Panc1 (cell line): ENCODE results near the gene PLD1. TPM values are rescaled to one million over a fixed set of nuclear protein-coding genes. Genes with fewer than 3 reads are reported as not detected.

Source experiments
- ATAC-seq: fragments of 200-7000 bp; cut with Tn5 transposase; 2 replicates; pipeline ENCODE4 v1.9.1; 2020; ENCODE audit warnings: mild to moderate bottlenecking, moderate library complexity
- BruUV-seq: library from RNA; stranded (reverse); fragments of 400-500 nt; replicated peaks from 2 replicates; lab custom pipeline; 2021; lab: Mats Ljungman, UMichigan
- CTCF ChIA-PET: fragments of 300-600 bp; sonication (Branson Sonifier 250); formaldehyde crosslinking; loops from one replicate; lab custom pipeline; 2022; ENCODE audit warnings: antibody characterized with exemption; lab: Charles Lee
- POLR2A ChIA-PET: fragments of 300-600 bp; sonication (Branson Sonifier 250); formaldehyde crosslinking; loops from one replicate; lab custom pipeline; 2022; ENCODE audit warnings: antibody characterized with exemption; lab: Charles Lee
- DNase-seq: peaks from one replicate; pipeline ENCODE4 v3.0.0-alpha.2; 2010; ENCODE audit warnings: low read depth, low spot score
- H3K27ac ChIP-seq: 2 replicates; pipeline ENCODE4 v1.5.1; 2011; ENCODE audit warnings: mild to moderate bottlenecking, low read length, inconsistent platforms
- H3K27me3 ChIP-seq: fragments of 200-500 bp; sonication (Bioruptor generic); 2 replicates; pipeline ENCODE4 v1.6.0; 2014; ENCODE audit warnings: low read length, inconsistent platforms; ENCODE audit not compliant: control insufficient read depth, insufficient read depth
- H3K36me3 ChIP-seq: fragments of 200-500 bp; sonication (Bioruptor generic); 2 replicates; pipeline ENCODE4 v1.5.1; 2014; ENCODE audit warnings: inconsistent platforms, mild to moderate bottlenecking, low read length, moderate library complexity; ENCODE audit not compliant: control insufficient read depth, insufficient read depth
- H3K4me1 ChIP-seq: 2 replicates; pipeline ENCODE4 v1.5.1; 2011; ENCODE audit warnings: inconsistent platforms, mild to moderate bottlenecking, low read length, moderate library complexity; ENCODE audit not compliant: control insufficient read depth, insufficient read depth
- H3K4me3 ChIP-seq, 2 experiments: 2 replicates each; pipeline ENCODE4 v1.5.1; 2011 to 2012; ENCODE audit warnings: low read depth in 2 of 2, low read length in 2 of 2, mild to moderate bottlenecking in 2 of 2, inconsistent platforms in 1 of 2, moderate library complexity in 1 of 2
- H3K9me3 ChIP-seq: fragments of 200-500 bp; sonication (Bioruptor generic); 2 replicates; pipeline ENCODE4 v1.5.1; 2014; ENCODE audit warnings: low read depth, mild to moderate bottlenecking, inconsistent platforms, low read length, moderate library complexity; ENCODE audit not compliant: control insufficient read depth, insufficient read depth
- CTCF ChIP-seq: fragments of 450-650 bp; IDR thresholded peaks from 2 replicates; pipeline ENCODE4 v1.5.1; 2017; ENCODE audit warnings: mild to moderate bottlenecking
- POLR2AphosphoS5 ChIP-seq: IDR thresholded peaks from 2 replicates; pipeline ENCODE4 v1.6.1; 2012; ENCODE audit warnings: mild to moderate bottlenecking, low read depth, low read length, moderate library complexity
- REST ChIP-seq, 2 experiments: IDR thresholded peaks; 2 replicates each; pipeline ENCODE4 v1.6.1; 2011 to 2012; ENCODE audit warnings: low read depth in 2 of 2, control low read depth in 1 of 2, low read length in 1 of 2, mild to moderate bottlenecking in 1 of 2, moderate library complexity in 1 of 2; ENCODE audit not compliant: insufficient read depth in 1 of 2
- SIN3A ChIP-seq: IDR thresholded peaks from 2 replicates; pipeline ENCODE4 v1.6.1; 2012; ENCODE audit warnings: low read depth, mild to moderate bottlenecking, low read length, moderate library complexity, borderline replicate concordance; ENCODE audit not compliant: insufficient read depth
- TCF7L2 ChIP-seq: IDR thresholded peaks from 2 replicates; pipeline ENCODE4 v1.6.1; 2011; ENCODE audit warnings: mild to moderate bottlenecking, low read depth, low read length, inconsistent platforms
- in situ Hi-C: cut with HindIII; loops from 2 replicates; pipeline ENCODE4 v1.10.0; 2016; ENCODE audit warnings: low sequenced_read_pairs, low pct_unique_long_range_greater_than_20kb
- intact Hi-C: fragments of 100-400 bp; cut with micrococcal nuclease; formaldehyde crosslinking; loops from one replicate; pipeline ENCODE4 v1.10.0; 2022; ENCODE audit not compliant: unreplicated experiment
- total RNA-seq: library from RNA; stranded (reverse); gene quantifications from one replicate; pipeline ENCODE4 v1.2.1, GENCODE V29; 2021; ENCODE audit not compliant: unreplicated experiment

Gene PLD1
- total RNA-seq, 1 experiment from 2014 or later = 20.6 TPM

- H3K27me3 ChIP-seq = no peaks in the 10 kb centered on the region
- in situ Hi-C loops = no loop called here
- H3K4me3 ChIP-seq = no peak overlapping the region
- intact Hi-C loops = no loop called here
- ChIA-PET CTCF (no interaction called here), POLR2A (no interaction called here)
- TF ChIP-seq TCF7L2 = no peak
- TF ChIP-seq REST (IDR thresholded peaks at IDR 0.05; ENCODE audit: insufficient read depth in 1 of 2, low read depth in 2 of 2, low read length in 1 of 2) = no peak
- no peak for TF ChIP-seq POLR2AphosphoS5
- TF ChIP-seq CTCF = no peak
- TF ChIP-seq SIN3A = no peak
- H3K9me3 ChIP-seq = no peaks in the 10 kb centered on the region
- H3K4me1 ChIP-seq = no peaks in the 10 kb centered on the region
- BruUV-seq = no TSS peak
- DNase-seq = no peak
- no peak for ATAC-seq
- H3K36me3 ChIP-seq = no peaks in the 10 kb centered on the region
- H3K27ac ChIP-seq = no peak overlapping the region
Observed at GRCh38 chr3:171558188-171558696, 252.0 kb downstream of the PLD1 start.

GRCh38 chr3:171557173-171557572 lies 253.1 kb downstream of the PLD1 start:
- DNase-seq (no peak), ATAC-seq (no peak)
- intact Hi-C loops (no loop called here), in situ Hi-C loops (no loop called here)
- POLR2A ChIA-PET = no interaction called here
- CTCF ChIA-PET = no interaction called here
- Histone ChIP-seq H3K4me3 (no peak overlapping the region), H3K27ac (no peak overlapping the region), H3K4me1 (no peaks in the 10 kb centered on the region), H3K27me3 (no peaks in the 10 kb centered on the region), H3K9me3 (no peaks in the 10 kb centered on the region), H3K36me3 (no peaks in the 10 kb centered on the region)
- no TSS peak for BruUV-seq
- TF ChIP-seq POLR2AphosphoS5 = no peak
- no peak for TF ChIP-seq TCF7L2
- TF ChIP-seq SIN3A = no peak
- no peak for TF ChIP-seq CTCF
- TF ChIP-seq REST (IDR thresholded peaks at IDR 0.05; ENCODE audit: insufficient read depth in 1 of 2, low read depth in 2 of 2, low read length in 1 of 2) = no peak
